Stimulated activated CD8-positive, alpha-beta memory T cell treated with anti-CD3 and anti-CD28 coated beads, Interleukin-7, amount 100 ng/mL, for 4 hours (primary cell): ENCODE results near the gene RNF111.
"Not testable (repeated sequence)": the region's sequence is repeated elsewhere in the genome, so short reads cannot be mapped to it uniquely, and the experiment has no call there.

ENCODE experiments used
- DNase-seq, 2 donors: peaks; one replicate each; pipeline ENCODE4 v3.0.0-alpha.2; 2020; ENCODE audit warnings: low read depth in 2 of 2

Gene RNF111

GRCh38 chr15:59059076-59059597 is 71.7 kb downstream of the RNF111 start:
- DNase-seq = no peak

- DNase-seq = no peak
Observed at GRCh38 chr15:59060348-59060747, 72.9 kb downstream of the RNF111 start.

DNA sequence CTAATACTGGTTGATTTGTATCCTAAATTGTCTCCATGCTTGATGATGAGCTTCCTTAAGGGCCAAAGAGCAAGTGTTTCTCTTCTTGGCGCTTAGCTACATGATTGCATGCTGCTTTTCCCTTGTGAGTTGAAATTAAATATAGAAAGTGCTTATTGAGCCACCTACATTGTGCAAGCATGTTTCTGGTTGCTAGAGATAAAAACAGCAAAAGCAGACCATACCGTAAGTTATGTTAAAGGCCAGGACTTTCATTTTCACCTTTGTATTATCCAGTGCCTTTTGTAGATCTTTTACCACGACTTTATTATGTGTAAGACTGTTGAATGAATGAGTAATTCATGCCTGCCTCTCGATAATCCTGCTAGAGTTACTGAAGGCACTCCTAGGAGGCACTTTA is 75.6 kb downstream of the RNF111 start:
- DNase-seq = no peak

- no peak for DNase-seq
Observed at GRCh38 chr15:59069430-59069829, 82.0 kb downstream of the RNF111 start.

DNA sequence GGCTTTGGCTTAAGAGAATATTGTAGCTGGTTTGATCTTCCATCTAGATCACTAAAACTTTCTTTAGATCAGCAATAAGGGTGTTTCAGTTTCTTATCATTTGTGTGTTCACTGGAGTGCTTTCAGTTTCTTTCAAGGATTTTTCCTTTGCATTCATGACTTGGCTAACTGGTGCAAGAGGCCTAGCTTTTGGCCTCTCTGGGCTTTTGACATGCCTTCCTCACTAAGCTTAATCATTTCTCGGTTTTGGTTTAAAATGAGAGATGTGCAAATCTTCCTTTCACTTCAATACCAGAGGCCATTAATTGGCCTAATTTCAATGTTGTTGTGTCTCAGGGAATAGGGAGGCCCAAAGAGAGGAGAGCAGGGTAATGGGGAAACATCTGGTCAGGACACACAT is 87.1 kb downstream of the RNF111 start:
- no peak for DNase-seq

DNA sequence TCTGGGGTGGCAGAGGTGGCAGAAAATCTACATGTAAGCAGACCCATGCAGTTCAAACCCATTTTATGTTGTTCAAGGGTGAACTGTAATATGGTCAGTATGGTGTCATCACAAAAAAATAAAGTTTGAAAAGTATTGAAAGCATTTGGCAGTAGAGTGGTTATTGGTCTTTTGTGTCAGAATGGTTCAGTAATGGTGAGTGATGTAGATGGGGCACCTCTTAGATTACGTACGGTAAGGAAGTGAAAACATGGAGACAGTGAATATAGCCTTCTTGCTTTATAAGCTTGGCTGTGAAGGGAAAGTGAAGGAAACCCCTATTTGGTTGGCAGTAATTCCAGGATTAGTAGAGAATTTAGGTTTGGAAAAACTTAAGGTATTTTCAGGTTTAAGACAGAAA is 100.3 kb downstream of the RNF111 start:
- DNase-seq = no peak

DNA sequence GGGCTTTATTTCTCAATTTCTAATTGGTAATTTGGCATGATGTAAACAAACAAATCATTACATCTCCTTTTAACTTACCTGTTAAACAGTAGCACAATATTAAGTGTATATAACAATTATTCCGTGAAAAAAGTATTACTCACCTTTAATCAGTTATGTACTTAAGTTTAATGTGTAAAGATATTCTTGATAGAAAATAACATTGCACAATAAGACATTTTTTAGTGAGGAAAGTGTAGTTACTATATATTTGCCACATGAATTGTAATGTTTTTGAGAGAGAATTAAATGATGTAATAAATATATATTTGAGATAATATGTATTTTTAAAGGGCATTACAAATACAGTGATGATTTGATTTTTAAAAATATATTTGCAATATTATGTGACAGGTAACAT is 106.6 kb downstream of the RNF111 start:
- DNase-seq = no peak

GRCh38 chr15:59096429-59096828 is 109.0 kb downstream of the RNF111 start:
- DNase-seq = no peak

DNA sequence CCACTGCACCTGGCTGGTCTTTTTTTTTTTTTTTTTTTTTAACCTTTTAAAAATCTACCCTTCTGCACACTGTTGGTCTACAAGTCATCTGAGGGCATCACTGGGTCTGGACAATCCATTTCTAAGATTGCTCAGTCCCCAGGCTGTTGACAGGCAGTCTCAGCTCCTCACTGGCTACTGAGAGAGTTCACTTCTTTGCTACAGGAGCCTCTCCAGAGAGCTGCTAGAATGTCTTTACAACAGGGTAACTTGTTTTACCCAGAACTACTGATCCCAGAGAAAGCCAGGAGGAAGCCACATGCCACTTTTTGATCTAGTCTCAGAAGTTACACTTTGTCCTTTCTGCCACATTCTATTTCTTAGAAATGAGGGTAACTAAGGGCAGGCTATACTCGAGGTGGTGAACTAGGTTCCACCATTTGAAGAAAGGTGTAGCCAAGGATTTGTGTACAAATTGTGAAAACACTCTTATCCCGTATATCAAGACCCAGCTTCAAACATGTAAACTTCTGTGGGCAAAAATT is 111.8 kb downstream of the RNF111 start:
- no peak for DNase-seq

DNA sequence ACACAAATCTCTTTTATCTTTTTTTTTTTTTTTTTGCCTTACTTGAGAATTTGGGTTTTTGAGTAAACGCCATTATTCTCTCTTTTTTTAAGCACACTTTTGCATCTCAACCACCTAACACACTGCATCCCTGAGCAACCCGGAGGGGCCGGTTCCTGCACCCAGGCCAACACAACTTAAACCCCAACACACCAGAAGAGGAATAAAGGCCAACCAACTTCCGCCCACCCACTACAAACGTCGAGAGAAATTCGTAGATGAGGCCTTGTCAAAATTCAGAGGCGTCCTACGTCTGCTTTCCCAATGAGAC is 117.1 kb downstream of the RNF111 start:
- DNase-seq = no peak

- DNase-seq = peak; percentile 64 to 68
Observed at GRCh38 chr15:59104912-59105732, 117.7 kb downstream of the RNF111 start, which contains the start of gene CCNB2. Gene CCNB2 (plus strand): TSS chr15:59105146. CDS start chr15:59105269, 123 bp downstream.

- DNase-seq = no peak
Observed at GRCh38 chr15:59105854-59106253, 118.4 kb downstream of the RNF111 start.

DNA sequence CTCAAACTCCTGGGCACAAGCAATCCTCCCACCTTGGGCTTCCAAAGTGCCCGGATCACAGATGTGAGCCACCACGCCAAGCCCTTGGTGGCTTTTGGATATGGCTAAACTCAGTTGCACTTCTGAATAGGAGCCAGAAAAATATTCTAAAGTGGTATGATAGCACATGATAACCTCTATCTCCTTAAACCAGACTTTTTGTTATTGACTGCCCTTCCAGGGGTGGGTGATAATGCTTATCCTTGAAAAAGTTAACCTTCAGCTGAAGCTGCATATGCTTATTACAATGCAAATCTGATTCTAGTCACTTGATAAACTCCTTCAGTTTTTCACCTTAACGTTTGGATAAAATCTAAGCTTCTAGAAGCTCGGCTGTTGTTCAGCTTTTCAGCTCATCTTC is 123.8 kb downstream of the RNF111 start:
- DNase-seq = no peak

DNA sequence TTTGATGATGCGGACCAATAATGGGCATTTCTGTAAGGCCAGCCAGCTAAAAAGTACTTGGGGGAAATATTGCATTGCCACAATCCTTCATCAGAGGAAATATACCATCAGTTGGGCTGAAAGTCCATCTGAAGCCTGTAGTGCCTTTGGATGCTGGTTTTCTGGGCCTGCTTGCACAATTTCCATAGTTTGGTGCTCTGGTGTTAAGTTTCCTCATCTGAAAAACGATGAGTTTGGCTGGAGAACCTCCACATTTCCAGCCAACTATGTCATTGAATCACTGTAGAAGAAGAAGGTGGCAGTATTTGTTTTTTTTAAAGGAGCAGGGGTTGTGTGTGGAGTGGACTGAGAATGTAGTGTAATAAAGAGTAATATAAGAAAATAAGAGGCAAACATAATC is 127.6 kb downstream of the RNF111 start:
- no peak for DNase-seq

DNA sequence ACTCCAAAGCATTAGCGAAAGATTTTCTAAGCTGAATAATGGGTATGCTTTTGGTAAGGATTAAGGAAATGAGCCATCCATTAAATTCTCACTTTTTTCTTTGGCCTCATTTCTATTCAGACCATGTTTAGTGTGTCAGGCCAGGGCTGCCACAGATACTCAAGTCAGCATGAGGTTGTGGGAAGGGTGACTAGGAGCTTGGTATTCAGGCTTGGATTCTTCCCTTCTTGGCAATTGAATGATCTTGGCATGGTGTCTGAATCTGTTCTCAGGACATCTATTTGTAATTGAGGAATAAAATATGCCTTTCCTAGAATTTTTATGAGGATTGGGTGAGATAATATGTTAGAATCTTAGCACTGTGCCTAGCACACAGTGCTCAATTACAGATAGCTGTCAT is 128.7 kb downstream of the RNF111 start:
- no peak for DNase-seq

- no peak for DNase-seq
Observed at GRCh38 chr15:59116771-59117170, 129.3 kb downstream of the RNF111 start.

DNA sequence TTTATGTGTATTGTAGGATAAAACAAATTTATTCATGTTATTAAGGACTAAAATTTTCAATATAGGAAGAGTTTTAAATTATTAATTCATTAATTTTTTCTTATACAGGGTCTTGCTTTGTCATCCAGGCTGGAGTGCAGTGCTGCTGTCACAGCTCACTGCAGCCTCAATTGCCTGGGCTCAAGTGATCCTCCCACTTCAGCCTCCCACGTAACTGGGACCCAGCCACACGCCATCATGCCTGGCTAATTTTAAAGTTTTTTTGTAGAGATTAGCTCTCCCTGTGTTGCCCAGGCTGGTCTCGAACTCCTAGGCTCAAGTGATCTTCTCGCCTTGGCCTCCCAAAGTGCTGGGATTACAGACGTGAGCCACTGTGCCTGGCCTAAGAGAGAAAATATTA is 132.2 kb downstream of the RNF111 start:
- DNase-seq = no peak

- no peak for DNase-seq
Observed at GRCh38 chr15:59120937-59121336, 133.5 kb downstream of the RNF111 start.

GRCh38 chr15:59124261-59124660 is 136.8 kb downstream of the RNF111 start:
- DNase-seq = no peak

DNA sequence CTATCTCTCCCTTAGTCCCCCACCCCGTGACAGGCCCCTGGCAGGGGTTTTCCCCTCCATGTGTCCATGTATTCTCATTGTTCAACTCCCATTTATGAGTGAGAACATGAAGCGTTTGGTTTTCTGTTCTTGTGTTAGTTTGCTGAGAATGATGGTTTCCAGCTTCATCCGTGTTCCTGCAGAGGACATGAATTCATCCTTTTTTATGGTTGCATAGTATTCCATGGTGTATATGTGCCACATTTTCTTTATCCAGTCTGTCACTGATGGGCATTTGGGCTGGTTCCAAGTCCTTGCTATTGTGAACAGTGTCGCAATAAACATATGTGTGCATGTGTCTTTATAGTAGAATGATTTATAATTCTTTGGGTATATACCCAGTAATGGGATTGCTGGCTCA is 138.2 kb downstream of the RNF111 start:
- DNase-seq = not testable (repeated sequence)

GRCh38 chr15:59127255-59127654 is 139.8 kb downstream of the RNF111 start:
- not testable (repeated sequence) for DNase-seq

- no peak for DNase-seq
Observed at GRCh38 chr15:59131456-59131855, 144.0 kb downstream of the RNF111 start.

DNA sequence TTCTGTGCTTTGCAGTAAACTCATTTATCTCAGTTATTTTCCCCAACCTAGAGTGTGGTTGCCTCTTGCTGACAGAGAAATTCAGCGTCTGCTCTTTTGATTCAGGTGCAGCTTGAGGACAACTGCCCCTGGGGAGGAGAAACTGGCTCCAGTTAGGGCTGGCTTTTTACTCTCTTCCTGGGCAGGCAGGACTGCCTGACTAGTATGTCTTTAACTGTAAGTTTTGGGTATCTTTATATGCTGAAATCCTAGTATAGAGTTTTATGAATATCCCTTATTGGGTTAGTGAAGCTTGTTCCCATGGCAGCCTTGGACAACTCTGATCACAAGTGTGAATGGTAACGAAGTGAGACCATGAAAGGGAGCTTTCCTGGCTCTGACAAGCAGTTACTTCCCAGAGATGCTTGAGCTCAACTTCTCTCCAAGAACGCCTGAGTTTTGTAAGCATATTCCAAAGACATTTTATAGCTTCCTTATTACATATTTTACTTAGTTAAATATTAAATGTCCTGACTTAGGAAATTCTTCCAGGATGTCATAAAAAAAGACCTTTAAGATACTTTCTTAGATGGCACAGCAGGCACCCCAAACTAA is 144.6 kb downstream of the RNF111 start:
- no peak for DNase-seq
